ENCODE data around the gene IRF1. TPM values are rescaled to one million over a fixed set of nuclear protein-coding genes. Genes with fewer than 3 reads are reported as not detected.
"Not testable (repeated sequence)": the region's sequence is repeated elsewhere in the genome, so short reads cannot be mapped to it uniquely, and the experiment has no call there.

Gene IRF1
- total RNA-seq, 1 donor from 2014 or later = 11.0 TPM

DNA sequence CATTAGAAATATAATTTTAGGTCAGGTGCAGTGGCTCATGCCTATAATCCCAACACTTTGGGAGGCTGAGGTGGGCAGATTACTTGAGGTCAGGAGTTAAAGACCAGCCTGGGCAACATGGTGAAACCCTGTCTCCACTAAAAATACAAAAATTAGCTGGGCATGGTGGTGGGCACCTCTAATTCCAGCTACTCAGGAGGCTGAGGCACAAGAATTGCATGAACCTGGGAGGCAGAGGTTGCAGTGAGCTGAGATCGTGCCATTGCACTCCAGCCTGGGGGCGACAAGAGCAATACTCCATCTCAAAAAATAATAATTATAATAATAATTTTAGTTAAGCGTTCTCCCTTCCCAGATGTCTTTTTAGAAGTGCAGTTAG is 52.3 kb downstream of the IRF1 start:
- DNase-seq = not testable (repeated sequence)

DNA sequence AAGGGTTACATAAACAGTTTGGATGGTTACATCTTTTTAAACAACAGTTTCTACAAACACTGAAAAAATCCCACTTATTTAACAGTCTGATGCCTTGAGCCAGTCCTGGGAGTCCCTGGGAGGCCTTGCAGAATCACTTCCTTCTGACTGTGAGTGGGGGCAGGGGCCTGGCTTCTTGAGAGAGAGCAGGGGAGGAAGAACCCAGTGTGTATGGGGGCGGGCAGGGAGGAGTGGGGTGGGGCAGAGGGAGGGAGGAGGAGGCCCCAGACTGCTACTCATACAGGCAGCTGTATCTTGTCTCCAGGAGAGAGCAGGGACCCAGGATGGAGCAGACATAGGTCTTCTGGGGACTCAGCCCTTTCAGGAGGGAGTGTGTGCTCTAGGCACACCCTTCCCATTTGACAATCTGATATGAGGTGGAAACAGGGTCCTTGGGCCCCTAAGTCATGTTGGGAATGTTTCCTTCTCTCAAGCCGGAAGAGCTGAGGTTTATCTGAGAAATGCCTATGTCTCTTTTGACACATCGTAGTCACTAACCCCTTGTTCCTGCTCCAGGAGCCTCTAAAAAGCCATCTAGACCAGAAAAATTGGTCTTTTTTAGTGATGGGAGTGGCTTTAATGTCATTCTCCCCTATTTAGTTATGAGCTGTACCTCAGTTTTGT is 52.8 kb downstream of the IRF1 start:
- peak; percentile 82 for DNase-seq

DNA sequence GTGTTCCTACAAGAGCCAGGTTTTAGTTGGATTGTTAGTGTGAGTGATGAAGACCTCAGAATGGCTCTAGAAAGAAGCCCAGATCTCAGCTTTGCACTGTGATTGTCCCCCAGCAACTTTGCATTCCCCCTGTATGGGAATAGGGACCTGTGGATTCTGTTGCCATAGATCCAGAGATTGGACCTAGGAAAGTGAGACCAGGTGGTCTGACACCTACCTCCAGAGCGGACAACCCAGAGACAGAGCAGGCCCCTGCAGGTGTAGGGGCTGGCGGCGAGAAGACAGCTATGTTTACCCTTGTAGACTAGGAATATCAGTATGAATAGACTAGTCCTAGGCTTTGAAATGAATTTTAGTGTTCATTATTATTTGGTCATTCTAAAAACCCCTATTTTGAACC is 53.6 kb downstream of the IRF1 start:
- no peak for DNase-seq

DNA sequence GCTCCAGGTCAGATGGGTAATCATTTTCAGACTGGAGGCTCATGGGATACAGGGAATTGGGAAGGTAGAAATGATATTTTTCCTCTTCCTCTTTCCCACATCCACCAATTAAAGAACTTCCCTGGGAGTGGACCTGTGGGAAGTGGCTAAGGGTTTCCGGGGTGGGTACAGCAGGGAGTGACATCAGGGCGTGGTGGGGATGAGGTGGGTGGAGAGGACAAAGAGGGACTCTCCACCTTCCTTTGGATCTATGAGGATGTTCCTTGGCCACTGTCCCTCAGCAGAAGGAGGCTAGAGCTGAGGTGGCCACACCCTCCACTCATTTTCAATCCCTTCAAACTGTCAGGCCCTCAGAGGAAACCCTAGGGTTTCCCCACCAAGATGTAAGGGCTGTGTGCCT is 54.7 kb downstream of the IRF1 start:
- no peak for DNase-seq

GRCh38 chr5:132435447-132435846 is 55.1 kb downstream of the IRF1 start:
- no peak for DNase-seq

- no peak for DNase-seq
These were observed 55.9 kb downstream of the IRF1 start for GRCh38 chr5:132434416-132435286.

GRCh38 chr5:132433141-132433540 is 57.4 kb downstream of the IRF1 start:
- DNase-seq = no peak

GRCh38 chr5:132431632-132432031 is 58.9 kb downstream of the IRF1 start:
- no peak for DNase-seq

Small RNAs within 50 kb of the gene (small RNA-seq; reads per million reads assigned to genes)
- not detected for gene RF00019 (ENCODE audit: low replicate concordance)

Other genes with a start within 250 kb of the IRF1 start
- 20.6 TPM for gene PDLIM4, start 233.1 kb downstream of the IRF1 start, total RNA-seq
- gene SLC22A4, start 196.4 kb downstream of the IRF1 start, total RNA-seq = 2.6 TPM
- 6.1 TPM for gene SLC22A5, start 121.1 kb downstream of the IRF1 start, total RNA-seq
- not detected for gene IL5, start 52.7 kb upstream of the IRF1 start, total RNA-seq
- gene RAD50, start 66.2 kb upstream of the IRF1 start, total RNA-seq = 30.8 TPM
- 0.10 TPM for gene IL13, start 167.4 kb upstream of the IRF1 start, total RNA-seq
- gene IL4, start 183.2 kb upstream of the IRF1 start, total RNA-seq = not detected
- gene KIF3A, start 246.8 kb upstream of the IRF1 start, total RNA-seq = 12.0 TPM